CD4-positive, alpha-beta T cell treated with Interleukin-17A for 1 hour (primary cell): ENCODE measurements around the gene MBOAT1.
"Not testable (repeated sequence)": the region's sequence is repeated elsewhere in the genome, so short reads cannot be mapped to it uniquely, and the experiment has no call there.

Source experiments
- DNase-seq: peaks from one replicate; pipeline ENCODE4 v3.0.0-alpha.2; 2020

MBOAT1 gene

GRCh38 chr6:20168690-20169089 lies 43.6 kb downstream of the MBOAT1 start:
- no peak for DNase-seq

- DNase-seq: no peak
Measured at GRCh38 chr6:20167601-20168000, 44.7 kb downstream of the MBOAT1 start.

GRCh38 chr6:20166210-20166609 lies 46.1 kb downstream of the MBOAT1 start:
- DNase-seq: no peak

GRCh38 chr6:20162515-20162914 lies 49.8 kb downstream of the MBOAT1 start:
- DNase-seq: no peak

- no peak for DNase-seq
Measured at GRCh38 chr6:20160541-20161283, 51.6 kb downstream of the MBOAT1 start.

GRCh38 chr6:20159781-20160540 lies 52.3 kb downstream of the MBOAT1 start:
- no peak for DNase-seq

GRCh38 chr6:20159098-20159497 lies 53.2 kb downstream of the MBOAT1 start:
- no peak for DNase-seq

GRCh38 chr6:20158676-20159075 lies 53.6 kb downstream of the MBOAT1 start:
- no peak for DNase-seq

GRCh38 chr6:20156824-20157223 lies 55.4 kb downstream of the MBOAT1 start:
- DNase-seq: no peak

GRCh38 chr6:20154753-20155152 lies 57.5 kb downstream of the MBOAT1 start:
- DNase-seq: no peak

- DNase-seq: no peak
Measured at GRCh38 chr6:20153194-20153593, 59.1 kb downstream of the MBOAT1 start.

GRCh38 chr6:20148433-20148832 lies 63.8 kb downstream of the MBOAT1 start:
- DNase-seq: no peak

- no peak for DNase-seq
Measured at GRCh38 chr6:20147469-20147868, 64.8 kb downstream of the MBOAT1 start.

GRCh38 chr6:20146831-20147230 lies 65.4 kb downstream of the MBOAT1 start:
- not testable (repeated sequence) for DNase-seq

GRCh38 chr6:20146291-20146690 lies 66.0 kb downstream of the MBOAT1 start:
- no peak for DNase-seq

GRCh38 chr6:20142866-20143265 lies 69.4 kb downstream of the MBOAT1 start:
- no peak for DNase-seq

- DNase-seq: no peak
Measured at GRCh38 chr6:20141931-20142330, 70.3 kb downstream of the MBOAT1 start.

GRCh38 chr6:20139127-20139963 lies 72.9 kb downstream of the MBOAT1 start:
- not testable (repeated sequence) for DNase-seq

- DNase-seq: no peak
Measured at GRCh38 chr6:20137837-20138236, 74.4 kb downstream of the MBOAT1 start.

- no peak for DNase-seq
Measured at GRCh38 chr6:20137240-20137639, 75.0 kb downstream of the MBOAT1 start.

- DNase-seq: no peak
Measured at GRCh38 chr6:20135677-20136268, 76.5 kb downstream of the MBOAT1 start.

- no peak for DNase-seq
Measured at GRCh38 chr6:20134613-20135012, 77.7 kb downstream of the MBOAT1 start.
